GM21576 (cell line): ENCODE data around the gene GAPVD1.
A peak's percentile ranks its signal among the peaks of the same experiment; 100 is the strongest.
"Not testable (repeated sequence)": the region's sequence is repeated elsewhere in the genome, so short reads cannot be mapped to it uniquely, and the experiment has no call there.

ENCODE experiments used
- ATAC-seq: cut with Tn5 transposase; IDR thresholded peaks from one replicate; pipeline ENCODE4 v1.9.1; 2021; ENCODE audit warnings: mild to moderate bottlenecking, moderate library complexity; ENCODE audit not compliant: unreplicated experiment

Gene GAPVD1

GRCh38 chr9:125243792-125244260 lies 17.8 kb upstream of the GAPVD1 start:
- ATAC-seq = no peak

DNA sequence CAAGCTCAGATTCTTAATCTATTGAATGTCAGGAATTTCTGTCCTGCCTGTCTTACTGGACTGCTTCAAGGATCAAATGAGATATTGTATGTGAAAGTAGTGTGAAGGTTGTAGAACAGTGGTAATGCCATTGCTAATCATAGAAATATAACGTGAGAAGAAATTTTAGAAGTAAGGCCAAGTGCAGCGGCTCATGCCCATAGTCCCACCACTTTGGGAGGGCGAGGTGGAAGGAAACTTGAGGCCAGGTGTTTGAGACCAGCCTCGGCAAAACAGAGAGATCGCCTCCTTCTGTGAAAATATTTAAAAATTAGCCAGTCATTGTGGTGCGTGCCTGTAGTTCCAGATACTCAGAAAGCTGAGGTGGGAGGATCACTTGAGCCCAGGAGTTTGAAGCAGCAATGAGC lies 15.4 kb upstream of the GAPVD1 start:
- no peak for ATAC-seq

GRCh38 chr9:125254231-125254630 lies 7.4 kb upstream of the GAPVD1 start:
- ATAC-seq = no peak

GRCh38 chr9:125255781-125256391 lies 5.7 kb upstream of the GAPVD1 start:
- ATAC-seq = no peak

- no peak for ATAC-seq
Observed at GRCh38 chr9:125258160-125258785, 3.4 kb upstream of the GAPVD1 start.

DNA sequence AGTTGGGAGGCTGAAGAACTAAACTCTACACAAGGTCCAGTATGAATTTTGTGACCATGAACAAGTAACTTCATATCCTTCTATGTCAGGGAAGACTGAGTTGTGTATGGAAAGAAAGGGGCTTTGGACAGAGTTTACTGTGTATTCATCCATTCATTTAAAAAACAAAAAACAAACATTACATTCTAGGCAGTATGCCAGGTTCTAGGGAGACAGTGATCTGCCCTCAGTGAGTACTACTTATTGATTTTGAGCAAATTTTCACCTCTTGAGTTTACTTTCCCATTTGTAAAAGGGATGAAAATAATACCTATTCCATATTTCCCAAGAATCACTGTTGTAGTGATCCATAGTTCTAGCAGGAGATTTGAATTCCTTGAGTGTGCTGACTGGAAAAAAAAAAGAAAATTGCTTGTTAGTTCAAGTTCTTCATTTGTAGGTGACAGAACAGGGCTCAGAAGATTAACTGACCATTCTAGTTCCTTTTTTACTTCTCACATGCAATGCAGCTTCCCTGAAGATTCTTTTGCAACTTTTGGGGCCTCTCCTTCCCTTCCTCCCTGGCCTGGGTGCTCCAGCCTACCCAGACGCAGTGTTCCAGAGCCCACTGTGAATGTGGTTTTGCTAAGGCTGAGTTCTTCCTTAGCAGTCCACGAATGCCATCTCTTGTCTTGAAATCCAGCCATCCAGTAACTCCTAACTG lies 2.6 kb upstream of the GAPVD1 start:
- no peak for ATAC-seq

DNA sequence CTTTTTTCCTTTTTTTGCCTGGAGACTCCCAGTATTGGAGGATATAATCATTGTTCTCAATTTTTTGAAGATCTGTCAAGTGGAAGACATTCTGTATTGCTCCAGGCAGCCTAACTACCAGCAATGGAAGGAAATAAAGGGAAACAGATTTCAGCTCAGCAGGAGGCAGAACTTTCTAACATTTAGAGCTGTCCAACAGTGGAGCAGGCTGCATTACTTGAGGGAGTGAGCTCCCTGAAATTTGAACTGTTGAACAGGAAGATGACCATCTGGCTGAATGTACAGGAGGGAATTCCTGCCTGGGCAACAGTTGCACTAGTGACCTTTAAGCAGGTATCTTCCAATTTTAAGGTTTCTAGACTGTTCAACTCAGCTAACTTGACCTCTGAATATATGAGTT lies 1.1 kb upstream of the GAPVD1 start:
- ATAC-seq = no peak

GRCh38 chr9:125262294-125262991 lies 817 bp downstream of the GAPVD1 start:
- peak; percentile 5 for ATAC-seq

- ATAC-seq = not testable (repeated sequence)
Observed at GRCh38 chr9:125264068-125264467, 2.4 kb downstream of the GAPVD1 start.

DNA sequence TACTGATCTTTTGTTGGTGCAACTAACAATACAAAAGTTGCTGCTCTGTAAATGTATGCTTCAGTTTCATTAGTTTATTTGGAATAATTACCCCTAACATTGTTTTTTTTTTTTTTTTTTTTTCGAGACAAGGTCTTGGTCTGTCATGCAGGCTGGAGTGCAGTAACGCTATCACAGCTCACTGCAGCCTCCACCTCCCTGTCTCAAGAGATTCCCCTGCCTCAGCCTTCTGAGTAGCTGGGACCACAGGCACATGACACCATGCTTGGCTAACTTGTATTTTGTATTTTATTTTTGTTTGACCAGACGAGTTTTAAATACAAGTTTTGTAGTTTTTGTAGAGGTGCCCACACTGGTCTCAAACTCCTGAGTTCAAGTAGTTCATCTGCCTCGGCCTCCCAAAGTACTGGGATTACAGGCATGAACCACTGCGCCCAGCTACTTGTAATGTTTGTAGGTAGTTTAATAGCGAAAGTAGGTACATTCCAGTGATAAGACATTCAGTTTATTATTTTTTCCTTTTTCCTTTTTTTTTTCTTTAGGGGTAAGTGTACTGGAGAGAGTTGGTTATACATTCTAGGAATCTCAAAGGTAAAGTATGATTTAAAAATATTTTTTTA lies 6.9 kb downstream of the GAPVD1 start:
- ATAC-seq = no peak

- ATAC-seq = no peak
Observed at GRCh38 chr9:125269014-125269397, 7.4 kb downstream of the GAPVD1 start.

- ATAC-seq = no peak
Observed at GRCh38 chr9:125271081-125271480, 9.5 kb downstream of the GAPVD1 start.

DNA sequence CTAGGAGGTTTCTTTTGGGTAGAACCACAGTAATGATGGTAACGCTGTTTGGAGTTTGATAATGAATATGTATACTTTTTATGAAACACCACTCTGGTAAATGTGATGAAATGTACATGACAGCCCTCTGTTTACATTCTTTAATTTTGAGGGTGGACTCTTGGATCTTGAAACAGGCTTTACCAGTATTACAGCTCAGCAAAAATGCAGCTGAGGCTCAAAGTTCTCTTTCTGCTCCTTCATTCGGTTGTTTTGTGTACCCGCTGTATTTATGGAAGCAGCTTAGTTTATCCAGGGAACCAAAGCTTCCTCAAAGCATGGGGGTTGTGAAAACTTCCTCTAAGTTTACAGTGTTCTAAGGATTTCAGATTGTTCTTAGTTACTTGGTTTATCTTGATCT lies 11.1 kb downstream of the GAPVD1 start:
- ATAC-seq = no peak

DNA sequence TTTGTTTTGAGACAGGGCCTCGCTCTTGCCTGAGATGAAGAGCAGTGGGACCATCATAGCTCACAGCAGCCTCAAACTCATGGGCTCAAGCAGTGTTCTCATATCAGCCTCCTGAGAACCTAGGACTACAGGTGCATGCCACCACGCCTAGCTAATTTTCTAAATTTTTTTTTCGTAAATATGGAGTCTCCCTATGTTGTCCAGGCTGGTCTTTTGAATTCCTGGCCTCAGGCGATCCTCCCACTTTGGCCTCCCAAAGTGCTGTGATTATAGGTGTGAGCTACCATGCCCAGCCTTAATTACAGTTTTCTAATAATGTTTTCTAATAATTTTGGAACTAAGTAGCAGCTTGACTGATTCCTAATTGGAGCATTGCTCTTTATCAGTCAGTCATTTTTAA lies 15.1 kb downstream of the GAPVD1 start:
- no peak for ATAC-seq

DNA sequence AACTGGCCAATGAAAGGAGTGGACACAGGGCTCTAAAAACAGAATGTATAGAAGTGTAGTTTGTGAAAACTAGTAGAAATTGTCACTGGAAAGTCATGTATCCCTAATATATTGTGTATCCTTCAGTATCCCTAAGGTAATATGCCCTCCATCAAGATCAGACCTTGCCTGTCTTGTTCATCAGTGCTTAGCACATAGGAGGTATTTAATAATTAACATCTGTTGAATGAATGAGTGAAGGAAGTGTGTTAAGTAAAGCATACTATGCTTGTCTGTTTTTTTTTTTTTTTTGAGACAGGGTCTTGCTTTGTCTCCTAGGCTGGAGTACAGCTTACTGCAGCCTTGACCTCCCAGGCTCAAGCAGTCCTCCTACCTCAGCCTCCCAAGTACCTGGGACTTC lies 15.8 kb downstream of the GAPVD1 start:
- no peak for ATAC-seq

DNA sequence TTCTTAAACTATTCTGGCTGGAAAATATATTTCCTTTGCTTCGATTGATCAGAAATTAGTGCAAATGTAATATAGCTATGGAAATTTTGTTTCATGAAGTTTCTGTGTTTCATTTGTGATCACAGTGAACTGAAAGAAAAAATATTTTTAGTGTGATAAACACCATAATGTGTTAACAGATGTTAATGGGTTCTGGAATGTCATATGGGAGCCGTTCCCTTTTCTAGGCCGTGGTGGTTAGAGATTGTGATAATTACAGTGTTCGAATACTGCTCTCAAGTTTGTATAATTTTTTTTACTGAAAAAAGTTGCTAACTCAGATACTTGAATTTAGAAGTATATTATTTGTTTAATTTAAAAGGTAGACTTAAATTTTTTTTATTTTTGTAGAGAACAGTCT lies 19.3 kb downstream of the GAPVD1 start:
- no peak for ATAC-seq

DNA sequence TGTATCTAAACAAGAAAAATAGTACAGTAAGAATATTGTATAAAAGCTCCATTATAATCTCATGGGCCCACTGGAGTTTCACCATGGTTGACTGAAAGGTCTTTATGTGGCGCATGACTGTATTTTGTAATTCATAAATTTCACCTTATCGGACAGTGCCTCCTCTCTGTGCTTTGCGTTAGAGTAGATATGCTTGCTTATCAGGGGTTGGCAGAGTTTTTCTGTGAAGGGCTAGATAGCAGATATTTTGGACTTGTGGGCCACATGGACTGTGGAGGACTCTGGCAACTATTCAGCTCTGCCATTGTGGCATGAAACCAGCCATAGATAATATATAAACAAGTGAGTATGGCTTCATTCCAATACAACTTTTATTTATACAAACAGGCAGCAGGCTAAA lies 23.2 kb downstream of the GAPVD1 start:
- ATAC-seq = no peak

DNA sequence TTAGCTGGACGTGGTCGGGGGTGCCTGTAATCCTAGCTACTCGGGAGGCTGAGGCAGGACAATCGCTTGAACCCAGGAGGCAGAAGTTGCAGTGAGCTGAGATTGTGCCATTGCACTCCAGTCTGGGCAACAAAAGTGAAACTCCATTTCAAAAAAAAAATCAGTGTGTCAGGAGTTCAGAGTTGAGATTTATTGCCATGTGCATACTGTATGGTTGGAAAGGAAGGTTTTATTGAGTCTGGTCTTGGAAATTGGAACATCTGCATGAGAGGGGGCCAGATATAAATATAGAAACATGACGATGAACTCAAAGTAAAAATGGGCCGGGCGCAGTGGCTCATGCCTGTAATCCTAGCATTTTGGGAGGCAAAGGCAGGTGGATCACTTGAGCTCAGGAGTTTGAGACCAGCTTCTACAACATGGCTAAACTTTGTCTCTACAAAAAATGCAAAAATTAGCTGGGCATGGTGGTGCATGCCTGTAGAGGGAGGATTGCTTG lies 25.4 kb downstream of the GAPVD1 start:
- ATAC-seq = not testable (repeated sequence)

- ATAC-seq = no peak
Observed at GRCh38 chr9:125293134-125293533, 31.5 kb downstream of the GAPVD1 start.

- no peak for ATAC-seq
Observed at GRCh38 chr9:125295657-125296056, 34.0 kb downstream of the GAPVD1 start.

DNA sequence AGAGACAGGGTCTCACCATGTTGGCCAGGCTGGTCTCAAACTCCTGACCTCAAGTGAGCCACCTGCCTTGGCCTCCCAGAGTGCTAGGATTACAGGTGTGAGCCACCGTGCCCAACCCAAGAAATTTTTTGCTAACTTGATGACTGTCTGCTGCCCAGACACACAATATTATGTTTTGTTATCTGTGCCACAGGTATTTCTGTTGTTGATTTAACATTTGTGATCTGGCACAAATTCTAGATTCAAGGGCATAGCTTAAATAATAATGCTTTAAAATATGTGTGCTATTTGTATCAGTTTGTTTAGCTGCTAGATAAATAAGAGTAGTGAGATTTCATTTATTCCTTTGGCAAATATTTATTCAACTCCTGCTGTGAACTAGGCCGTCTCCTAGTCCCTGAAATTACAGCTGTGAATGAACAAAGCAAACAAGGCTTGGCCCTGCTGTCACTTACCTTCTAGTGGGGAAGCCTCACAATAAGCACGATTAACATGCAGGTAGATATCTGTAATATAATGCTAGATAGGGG lies 35.3 kb downstream of the GAPVD1 start:
- no peak for ATAC-seq
